Naive B cell (primary cell): ENCODE measurements around the gene DSTN. TPM values are rescaled to one million over a fixed set of nuclear protein-coding genes. Genes with fewer than 3 reads are reported as not detected.
A peak's percentile ranks its signal among the peaks of the same experiment; 100 is the strongest.

Source experiments
- ATAC-seq, 2 donors: fragments of 150-1000 bp; cut with Tn5 transposase; 2 replicates each; pipeline ENCODE4 v1.10.0; 2021; ENCODE audit warnings: low read depth in 2 of 2, mild to moderate bottlenecking in 2 of 2, moderate library complexity in 2 of 2
- DNase-seq: peaks from one replicate; pipeline ENCODE4 v3.0.0; 2022
- H3K27ac Mint-ChIP-seq, 6 donors: one replicate each; pipeline ENCODE4 v1.8.0; 2020 to 2022; ENCODE audit warnings: mild to moderate bottlenecking in 6 of 6, mixed read lengths in 6 of 6, moderate library complexity in 5 of 6, inconsistent platforms in 2 of 6
- H3K27me3 Mint-ChIP-seq, 3 donors: one replicate each; pipeline ENCODE4 v1.8.0; 2021 to 2022; ENCODE audit warnings: mixed read lengths in 3 of 3, mild to moderate bottlenecking in 1 of 3
- H3K36me3 Mint-ChIP-seq, 2 donors: one replicate each; pipeline ENCODE4 v1.8.0; 2020 to 2022; ENCODE audit warnings: mixed read lengths in 2 of 2, inconsistent platforms in 1 of 2, mild to moderate bottlenecking in 1 of 2
- H3K4me1 Mint-ChIP-seq, 3 donors: one replicate each; pipeline ENCODE4 v1.8.0; 2020 to 2022; ENCODE audit warnings: mixed read lengths in 3 of 3, inconsistent platforms in 1 of 3, mild to moderate bottlenecking in 1 of 3, moderate library complexity in 1 of 3
- H3K4me3 Mint-ChIP-seq, 8 donors: one replicate each; pipeline ENCODE4 v1.8.0; 2020 to 2022; ENCODE audit warnings: mild to moderate bottlenecking in 8 of 8, mixed read lengths in 8 of 8, moderate library complexity in 8 of 8, inconsistent platforms in 2 of 8
- H3K9me3 Mint-ChIP-seq, 7 donors: one replicate each; pipeline ENCODE4 v1.8.0; 2020 to 2022; ENCODE audit warnings: mixed read lengths in 7 of 7, mild to moderate bottlenecking in 5 of 7, inconsistent platforms in 2 of 7, moderate library complexity in 1 of 7
- polyA plus RNA-seq, 6 donors: library from polyadenylated mRNA; unstranded; fragments of 300-500 nt; fragmentation: Illumina TruSeq; gene quantifications; one replicate each; pipeline ENCODE4 v1.2.3, GENCODE V29; 2021; ENCODE audit warnings: low read depth in 6 of 6

Gene DSTN
- polyA plus RNA-seq, 6 donors from 2014 or later, result 33.8 to 58.8 (median 39.3) TPM

DNA sequence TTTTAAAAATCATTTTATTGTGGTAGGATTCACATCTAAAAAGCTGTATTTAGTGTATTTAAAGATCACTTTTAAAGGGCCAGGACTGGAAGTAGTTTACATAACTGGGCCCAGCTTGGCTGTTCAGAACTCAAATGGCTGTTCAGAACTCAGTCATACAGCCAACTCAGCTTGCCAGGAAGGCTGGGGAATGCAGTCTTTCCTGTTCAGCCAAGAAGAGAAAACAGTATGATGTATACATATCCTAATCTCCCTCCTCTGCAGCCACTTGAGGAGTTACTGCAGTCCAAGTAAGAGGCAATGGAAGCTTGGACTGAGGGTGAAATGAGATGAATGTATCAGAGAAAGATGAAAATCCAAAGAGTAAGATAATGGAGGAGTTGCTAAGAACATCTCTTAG lies 24.6 kb downstream of the DSTN start:
- DNase-seq, result no peak
- no peaks in the 10 kb centered on the region for H3K9me3 Mint-ChIP-seq
- no peak overlapping the region for H3K27ac Mint-ChIP-seq
- ATAC-seq, result no peak
- H3K36me3 Mint-ChIP-seq, result peaks cover 0 to 6% of the 10 kb centered on the region in 2 donors
- H3K4me1 Mint-ChIP-seq, result peaks cover 3 to 37% (median 4%) of the 10 kb centered on the region in 3 donors
- no peak overlapping the region for H3K4me3 Mint-ChIP-seq
- H3K27me3 Mint-ChIP-seq, result no peaks in the 10 kb centered on the region

DNA sequence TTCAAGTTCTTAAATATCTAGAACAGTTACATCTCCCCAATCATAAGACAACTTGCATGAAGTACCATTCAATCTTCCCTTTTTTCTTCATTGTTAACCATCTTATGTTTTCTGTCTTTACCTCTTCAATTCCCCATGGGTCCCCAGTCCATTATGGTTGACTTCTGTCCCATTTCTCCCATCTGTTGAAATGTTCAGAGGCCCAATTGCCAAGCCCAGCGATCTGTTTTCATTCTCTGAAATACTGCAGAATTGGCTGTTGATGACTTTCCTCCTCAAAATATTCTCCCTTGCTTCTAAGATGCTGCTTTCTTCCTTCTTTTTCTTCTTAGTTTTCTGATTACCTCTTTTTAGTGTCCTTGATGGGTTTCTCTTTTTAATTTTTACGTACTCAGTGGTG lies 26.0 kb downstream of the DSTN start:
- Mint-ChIP-seq H3K4me1 (peaks cover 0 to 32% (median 3%) of the 10 kb centered on the region in 3 donors), H3K27me3 (no peaks in the 10 kb centered on the region), H3K4me3 (no peak overlapping the region), H3K36me3 (peaks cover 0 to 9% of the 10 kb centered on the region in 2 donors), H3K27ac (no peak overlapping the region), H3K9me3 (no peaks in the 10 kb centered on the region)
- no peak for DNase-seq
- no peak for ATAC-seq

DNA sequence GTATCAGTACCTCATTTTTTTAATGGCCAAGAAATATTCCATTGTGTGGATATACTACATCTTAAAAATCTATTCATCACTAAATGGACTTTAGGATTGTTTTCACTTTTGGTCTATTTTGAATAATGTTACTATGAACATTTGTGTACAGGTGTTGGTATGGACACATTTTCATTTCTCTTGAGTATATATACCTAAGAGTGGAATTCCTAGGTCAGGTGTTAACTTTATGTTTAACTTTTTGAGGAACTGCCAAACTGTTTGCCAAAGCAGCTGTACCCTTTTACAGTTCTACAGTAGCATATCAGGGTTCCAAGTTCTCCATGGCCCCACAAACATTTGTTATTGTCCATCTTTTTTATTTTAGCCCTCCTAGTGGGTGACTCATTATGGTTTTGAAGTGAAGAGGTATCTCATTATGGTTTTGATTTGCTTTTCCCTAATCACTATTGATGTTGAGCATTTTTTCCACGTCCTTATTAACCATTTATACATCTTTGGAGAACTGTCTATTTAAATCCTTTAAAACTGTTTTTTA lies 28.2 kb downstream of the DSTN start:
- H3K27me3 Mint-ChIP-seq, result no peaks in the 10 kb centered on the region
- peak overlapping the region in 1 of 6 donors; percentile 39 for H3K27ac Mint-ChIP-seq
- H3K4me3 Mint-ChIP-seq, result no peak overlapping the region
- ATAC-seq (no peak), DNase-seq (no peak)
- peaks cover 0 to 10% of the 10 kb centered on the region in 2 donors for H3K36me3 Mint-ChIP-seq
- H3K4me1 Mint-ChIP-seq, result peaks cover 0 to 30% (median 4%) of the 10 kb centered on the region in 3 donors
- no peaks in the 10 kb centered on the region for H3K9me3 Mint-ChIP-seq

DNA sequence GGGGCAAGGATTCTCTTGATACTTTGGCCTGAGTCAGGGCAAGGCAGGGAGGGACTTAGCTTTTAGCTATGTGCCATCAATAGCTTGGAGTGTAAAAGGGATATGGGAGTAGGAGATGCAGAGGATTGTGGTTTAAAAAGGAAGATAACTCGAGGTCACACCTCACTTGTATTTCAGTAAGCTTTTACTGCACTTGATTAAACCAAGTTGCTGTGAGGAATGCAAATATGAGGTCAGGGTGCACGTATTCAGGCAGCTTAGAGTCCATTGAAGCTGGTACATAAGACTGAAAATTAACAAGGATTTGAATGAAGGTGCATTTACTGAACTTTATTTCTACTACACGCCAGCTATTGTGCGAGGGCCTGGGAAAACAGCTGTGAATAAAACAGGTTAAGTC lies 32.1 kb downstream of the DSTN start:
- H3K27me3 Mint-ChIP-seq, result no peaks in the 10 kb centered on the region
- H3K4me3 Mint-ChIP-seq, result no peak overlapping the region
- H3K4me1 Mint-ChIP-seq, result peaks cover 0 to 5% (median 4%) of the 10 kb centered on the region in 3 donors
- no peak for ATAC-seq
- peaks cover 0 to 15% of the 10 kb centered on the region in 2 donors for H3K36me3 Mint-ChIP-seq
- H3K9me3 Mint-ChIP-seq, result no peaks in the 10 kb centered on the region
- peak overlapping the region in 1 of 6 donors; percentile 17 for H3K27ac Mint-ChIP-seq
- DNase-seq, result no peak

DNA sequence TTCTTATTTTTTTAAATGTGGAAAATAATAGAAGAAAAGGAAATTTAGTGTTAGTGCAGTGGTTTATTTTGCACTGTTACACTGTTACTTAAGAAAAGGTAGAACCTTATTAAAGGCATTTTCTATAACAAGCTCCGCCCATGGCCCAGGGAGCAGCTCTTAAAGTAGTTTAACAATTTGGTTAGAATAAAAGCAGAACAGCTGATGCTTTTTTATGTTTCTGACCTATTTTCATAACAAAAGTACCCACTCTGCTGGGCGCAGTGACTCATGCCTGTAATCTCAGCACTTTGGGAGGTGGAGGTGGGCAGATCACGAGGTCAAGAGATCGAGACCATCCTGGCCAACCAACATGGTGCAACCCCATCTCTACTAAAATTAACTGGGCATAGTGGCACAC lies 32.6 kb downstream of the DSTN start:
- H3K9me3 Mint-ChIP-seq, result no peaks in the 10 kb centered on the region
- peaks cover 0 to 15% of the 10 kb centered on the region in 2 donors for H3K36me3 Mint-ChIP-seq

DNA sequence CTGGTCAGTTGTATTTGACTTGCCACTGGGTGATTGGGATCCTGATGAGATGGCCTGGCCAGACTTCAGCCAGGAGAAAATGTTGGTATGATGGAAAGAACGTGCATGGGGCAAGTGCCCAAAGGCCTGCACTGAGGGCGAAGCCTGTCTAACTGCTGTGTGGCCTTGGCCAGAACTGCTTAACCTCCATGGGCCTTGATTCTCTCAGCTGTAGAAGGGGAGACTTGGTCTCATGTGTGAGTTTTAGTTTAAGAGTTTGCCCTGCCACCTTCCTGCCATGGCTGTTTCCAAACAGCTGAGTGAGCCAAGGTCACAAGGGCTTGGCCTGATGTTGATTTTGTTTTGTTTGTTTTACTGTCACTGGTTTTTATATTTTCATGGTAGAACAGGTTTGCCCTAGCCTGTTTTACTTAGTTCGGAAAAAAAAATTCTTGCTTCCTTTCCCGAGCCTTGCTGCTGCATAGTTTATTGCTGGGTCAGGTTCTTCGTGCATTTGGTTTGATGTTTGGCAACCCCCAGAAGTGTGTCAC lies 35.3 kb downstream of the DSTN start:
- no peak for ATAC-seq
- H3K27ac Mint-ChIP-seq, result peak overlapping the region in 1 of 6 donors; percentile 4
- DNase-seq, result no peak

More for the DNA sequence above, 32.6 kb downstream of the DSTN start:
- DNase-seq (no peak), ATAC-seq (no peak)
- H3K4me3 Mint-ChIP-seq, result no peak overlapping the region
- H3K27me3 Mint-ChIP-seq, result no peaks in the 10 kb centered on the region
- no peak overlapping the region for H3K27ac Mint-ChIP-seq
- peaks cover 0 to 5% (median 4%) of the 10 kb centered on the region in 3 donors for H3K4me1 Mint-ChIP-seq

DNA sequence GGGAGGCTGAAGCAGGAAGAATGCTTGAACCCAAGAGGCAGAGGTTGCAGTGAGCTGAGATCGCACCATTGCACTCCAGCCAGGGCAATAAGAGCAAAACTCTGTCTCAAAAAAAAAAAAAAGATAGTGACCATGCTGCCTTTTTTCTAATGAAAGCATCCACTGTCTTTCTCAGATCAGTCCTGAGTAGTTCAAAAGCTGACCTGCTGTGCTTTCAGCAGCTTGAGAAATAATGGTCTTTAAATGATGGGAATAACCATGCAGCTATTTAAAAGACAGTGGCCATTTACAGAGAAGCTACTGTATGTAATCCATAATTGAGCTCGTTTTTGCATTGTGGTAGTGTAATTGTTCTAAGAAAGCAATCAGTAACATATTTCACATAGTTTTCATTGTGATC lies 36.1 kb downstream of the DSTN start:
- H3K4me1 Mint-ChIP-seq, result peaks cover 10 to 16% (median 11%) of the 10 kb centered on the region in 3 donors
- no peak for ATAC-seq
- no peak overlapping the region for H3K27ac Mint-ChIP-seq
- no peaks in the 10 kb centered on the region for H3K9me3 Mint-ChIP-seq
- no peak for DNase-seq
- H3K4me3 Mint-ChIP-seq, result no peak overlapping the region
- peaks cover 0 to 11% of the 10 kb centered on the region in 2 donors for H3K36me3 Mint-ChIP-seq
- H3K27me3 Mint-ChIP-seq, result no peaks in the 10 kb centered on the region

More for the DNA sequence above, 35.3 kb downstream of the DSTN start:
- Mint-ChIP-seq H3K36me3 (peaks cover 0 to 15% of the 10 kb centered on the region in 2 donors), H3K9me3 (no peaks in the 10 kb centered on the region), H3K4me3 (no peak overlapping the region), H3K4me1 (peaks cover 5 to 10% (median 8%) of the 10 kb centered on the region in 3 donors), H3K27me3 (no peaks in the 10 kb centered on the region)

DNA sequence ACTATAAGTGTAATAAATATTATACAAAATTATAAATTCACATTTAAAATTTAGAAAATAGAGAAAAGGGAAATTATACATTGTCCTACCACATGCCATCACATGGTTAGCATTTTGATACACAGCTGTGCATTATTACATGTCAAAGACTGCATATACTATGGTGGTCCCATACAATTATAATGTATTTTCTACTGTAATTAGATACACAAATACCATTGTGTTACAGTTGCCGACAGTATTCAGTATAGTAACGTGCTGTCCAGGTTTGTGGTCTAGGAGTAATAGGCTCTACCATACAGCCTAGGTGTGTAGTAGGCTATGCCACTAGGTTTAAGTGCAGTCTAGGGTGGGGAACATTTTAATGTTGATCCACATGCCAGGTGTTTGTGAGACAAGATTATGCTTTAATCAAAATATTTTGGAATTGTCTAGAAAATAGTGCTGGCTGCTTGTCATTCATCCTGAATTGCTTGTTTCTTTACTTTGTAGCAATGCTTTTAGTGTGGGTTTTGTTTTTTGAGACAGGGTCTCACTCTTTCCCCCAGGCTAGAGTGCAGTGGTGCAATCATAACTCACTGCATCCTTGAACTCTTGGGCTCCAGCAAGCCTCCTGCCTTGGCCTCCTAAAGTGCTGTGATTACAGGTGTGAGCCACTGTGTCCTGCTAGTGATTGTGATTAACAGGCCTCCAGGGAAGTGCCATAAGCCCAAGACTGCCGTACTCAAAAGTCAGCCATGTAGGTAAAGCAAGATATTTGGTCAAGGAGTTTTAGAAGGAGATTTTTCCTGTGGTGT lies 39.0 kb downstream of the DSTN start:
- Mint-ChIP-seq H3K9me3 (no peaks in the 10 kb centered on the region), H3K27ac (peak overlapping the region in 2 of 6 donors; percentile 11 to 42), H3K4me3 (peak overlapping the region in 1 of 8 donors; percentile 26), H3K27me3 (no peaks in the 10 kb centered on the region), H3K4me1 (peaks cover 10 to 17% (median 14%) of the 10 kb centered on the region in 3 donors), H3K36me3 (peaks cover 0 to 7% of the 10 kb centered on the region in 2 donors)
- ATAC-seq, result no peak
- DNase-seq, result no peak

DNA sequence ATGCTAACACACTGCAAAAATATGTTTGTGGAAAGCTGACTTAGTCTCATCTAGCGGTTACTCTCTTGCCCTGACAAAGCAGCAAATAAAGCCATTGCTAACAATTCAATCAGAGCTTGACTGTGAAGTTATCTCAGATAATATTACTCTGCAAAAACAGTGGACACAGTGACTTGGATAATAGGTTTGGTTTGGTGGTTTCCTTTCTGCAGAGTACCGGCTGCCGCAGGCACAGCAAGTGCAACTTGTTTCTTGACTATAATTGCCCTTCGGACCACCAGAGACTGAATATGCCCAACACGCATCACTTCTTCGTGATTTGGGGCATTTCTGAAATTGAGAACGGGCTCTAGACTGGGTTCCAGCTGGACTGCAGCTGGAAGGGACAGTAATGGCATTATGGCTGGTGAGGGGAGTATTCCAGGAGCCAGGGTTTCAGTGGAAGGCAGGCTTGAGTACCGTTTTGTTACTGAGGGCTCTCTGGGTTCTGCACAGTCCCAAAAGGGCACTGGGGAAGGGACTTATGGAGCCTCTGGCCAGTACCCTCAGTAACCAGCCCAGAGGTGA lies 40.0 kb downstream of the DSTN start:
- peak overlapping the region in 1 of 8 donors; percentile 20 for H3K4me3 Mint-ChIP-seq
- no peak for DNase-seq

DNA sequence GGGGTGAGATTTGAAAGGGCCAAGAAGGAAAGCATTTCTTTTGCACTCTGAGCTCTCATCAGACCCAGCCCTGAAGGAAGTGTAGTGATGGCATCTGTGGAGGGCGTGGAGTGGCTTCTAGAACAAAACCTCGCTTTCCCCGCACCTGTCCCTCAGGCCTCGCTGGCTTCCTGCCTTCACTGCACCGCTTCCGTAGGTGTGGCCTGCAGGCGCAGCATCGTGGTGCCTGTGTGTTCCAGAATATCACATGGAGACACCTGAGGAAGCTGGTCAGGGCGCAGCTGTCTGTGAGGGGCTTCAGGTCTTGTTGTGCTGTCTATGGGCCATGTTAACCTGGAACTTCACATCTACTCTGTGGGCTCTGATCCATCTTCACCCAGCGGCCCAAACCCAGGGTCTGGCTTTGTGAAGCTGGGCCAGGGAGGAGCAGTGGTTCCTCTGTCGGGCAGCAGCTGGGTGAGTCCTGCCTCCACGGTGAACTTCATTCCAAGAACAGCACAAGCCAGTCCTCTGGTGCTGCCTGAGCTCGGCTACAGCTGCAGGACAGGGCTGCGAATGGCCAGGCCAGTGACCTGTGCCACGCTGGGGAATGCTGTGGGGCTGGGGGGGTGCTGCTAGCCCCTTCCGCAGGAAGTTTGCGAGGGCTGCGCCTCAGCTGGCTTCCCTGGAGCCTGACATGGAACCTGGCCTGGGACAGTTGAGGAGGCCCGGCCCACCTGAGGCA lies 40.9 kb downstream of the DSTN start:
- Mint-ChIP-seq H3K36me3 (no peaks in the 10 kb centered on the region), H3K27me3 (no peaks in the 10 kb centered on the region), H3K4me1 (peaks cover 14 to 17% (median 14%) of the 10 kb centered on the region in 3 donors), H3K9me3 (no peaks in the 10 kb centered on the region), H3K27ac (peak overlapping the region in 4 of 6 donors; percentile 27 to 56 (median 45)), H3K4me3 (peak overlapping the region in 3 of 8 donors; percentile 10 to 47 (median 20))
- ATAC-seq, result peak; percentile 70 to 83
- DNase-seq, result peak; percentile 28

More for the DNA sequence above, 40.0 kb downstream of the DSTN start:
- H3K9me3 Mint-ChIP-seq, result no peaks in the 10 kb centered on the region
- H3K27me3 Mint-ChIP-seq, result no peaks in the 10 kb centered on the region
- H3K27ac Mint-ChIP-seq, result peak overlapping the region in 3 of 6 donors; percentile 11 to 47 (median 36)
- ATAC-seq, result no peak
- peaks cover 0 to 2% of the 10 kb centered on the region in 2 donors for H3K36me3 Mint-ChIP-seq
- H3K4me1 Mint-ChIP-seq, result peaks cover 14 to 17% (median 14%) of the 10 kb centered on the region in 3 donors

DNA sequence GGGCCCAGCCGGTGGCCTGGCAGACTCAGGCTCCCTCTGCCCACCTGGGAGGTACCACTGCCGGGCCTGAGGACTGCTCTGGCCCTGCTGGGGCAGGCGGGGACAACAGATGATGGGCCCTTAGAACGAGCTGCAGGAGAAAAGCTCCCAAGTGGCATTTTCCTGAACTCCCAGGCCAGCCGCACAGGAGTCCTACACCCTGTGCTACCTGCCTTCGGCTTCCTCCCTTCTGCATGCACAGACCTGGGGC lies 41.3 kb downstream of the DSTN start:
- no peaks in the 10 kb centered on the region for H3K27me3 Mint-ChIP-seq
- no peaks in the 10 kb centered on the region for H3K9me3 Mint-ChIP-seq
- no peaks in the 10 kb centered on the region for H3K36me3 Mint-ChIP-seq
- H3K4me3 Mint-ChIP-seq, result no peak overlapping the region
- peaks cover 14 to 17% (median 14%) of the 10 kb centered on the region in 3 donors for H3K4me1 Mint-ChIP-seq
- DNase-seq (no peak), ATAC-seq (no peak)
- peak overlapping the region in 1 of 6 donors; percentile 55 for H3K27ac Mint-ChIP-seq

DNA sequence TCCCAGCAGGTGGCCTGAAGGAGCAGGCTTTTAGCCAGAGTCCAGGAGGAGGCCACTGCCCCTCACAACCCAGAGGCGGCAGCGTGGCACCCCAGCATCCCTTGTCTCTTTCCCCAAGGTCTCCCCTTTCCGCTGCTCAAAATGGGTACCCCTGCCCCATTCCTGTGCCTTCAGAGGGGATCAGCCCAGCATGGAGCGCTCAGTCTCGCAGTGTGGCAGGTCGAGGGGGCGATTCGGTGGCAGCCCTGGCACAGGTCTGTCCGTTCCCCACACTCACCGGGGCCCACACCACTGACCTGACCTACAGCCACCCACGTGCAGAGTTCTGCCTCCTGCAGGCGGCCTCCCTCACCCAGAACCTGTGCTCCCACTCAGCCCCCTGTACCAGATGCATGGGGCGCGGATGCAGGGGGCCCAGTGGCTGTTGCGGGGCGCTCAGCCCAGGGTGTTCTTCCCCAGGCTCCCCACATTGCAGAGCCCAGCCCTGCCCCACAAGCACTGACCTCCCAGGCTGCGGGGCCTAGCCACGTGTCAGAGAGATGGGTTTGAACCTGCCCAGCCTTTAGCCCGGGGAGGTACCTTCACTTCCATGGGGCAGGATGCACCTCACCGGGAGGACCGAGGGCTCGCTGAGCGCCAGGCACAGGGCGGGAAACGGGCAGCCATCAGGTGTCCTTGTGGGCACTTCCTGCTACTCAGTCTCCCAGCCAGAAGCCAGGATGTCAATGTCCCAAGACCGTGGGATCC lies 41.8 kb downstream of the DSTN start:
- H3K4me1 Mint-ChIP-seq, result peaks cover 14 to 17% (median 14%) of the 10 kb centered on the region in 3 donors

More for the DNA sequence above, 41.8 kb downstream of the DSTN start:
- Mint-ChIP-seq H3K27ac (peak overlapping the region in 2 of 6 donors; percentile 55 to 89), H3K9me3 (no peaks in the 10 kb centered on the region), H3K36me3 (no peaks in the 10 kb centered on the region), H3K4me3 (no peak overlapping the region), H3K27me3 (no peaks in the 10 kb centered on the region)
- DNase-seq (no peak), ATAC-seq (no peak)
